GM10266 (cell line): Measurements from ENCODE around the gene MED16.
"Not testable (repeated sequence)": the region's sequence is repeated elsewhere in the genome, so short reads cannot be mapped to it uniquely, and the experiment has no call there.

Experiments
- DNase-seq: peaks from one replicate; pipeline ENCODE4 v3.0.0; 2012; ENCODE audit errors: extremely low spot score
- TF ChIP-seq, protein P1 (sequence below): IDR thresholded peaks from 2 replicates; pipeline ENCODE4 v1.5.1; 2012; ENCODE audit warnings: mild to moderate bottlenecking, low read depth; ENCODE audit not compliant: control insufficient read depth, insufficient read depth; ENCODE audit errors: missing control alignments

MED16 gene

DNA sequence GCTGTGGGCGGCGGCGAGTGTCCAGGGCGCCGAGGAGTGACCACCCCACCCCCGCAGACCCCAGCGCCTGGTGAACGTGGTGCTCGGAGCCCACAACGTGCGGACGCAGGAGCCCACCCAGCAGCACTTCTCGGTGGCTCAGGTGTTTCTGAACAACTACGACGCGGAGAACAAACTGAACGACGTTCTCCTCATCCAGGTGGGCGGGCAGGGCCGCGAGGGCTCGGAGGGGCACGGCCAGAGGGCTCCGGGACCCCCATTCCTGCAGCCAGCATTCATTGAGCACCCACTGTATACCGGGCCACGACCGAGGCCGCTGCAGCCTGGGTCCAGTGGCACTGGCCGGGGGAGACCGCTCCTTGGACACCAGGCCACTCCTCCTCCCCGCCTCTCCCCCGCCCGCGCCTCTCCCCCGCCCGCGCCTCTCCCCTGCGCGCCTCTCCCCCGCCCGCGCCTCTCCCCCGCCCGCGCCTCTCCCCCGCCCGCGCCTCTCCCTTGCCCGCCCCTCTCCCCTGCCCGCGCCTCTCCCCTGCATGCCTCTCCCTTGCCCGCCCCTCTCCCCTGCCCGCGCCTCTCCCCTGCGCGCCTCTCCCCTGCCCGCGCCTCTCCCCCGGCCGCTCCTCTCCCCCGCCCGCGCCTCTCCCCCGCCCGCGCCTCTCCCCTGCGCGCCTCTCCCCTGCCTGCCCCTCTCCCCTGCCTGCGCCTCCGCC is 49.0 kb downstream of the MED16 start:
- TF ChIP-seq, protein P1, sequence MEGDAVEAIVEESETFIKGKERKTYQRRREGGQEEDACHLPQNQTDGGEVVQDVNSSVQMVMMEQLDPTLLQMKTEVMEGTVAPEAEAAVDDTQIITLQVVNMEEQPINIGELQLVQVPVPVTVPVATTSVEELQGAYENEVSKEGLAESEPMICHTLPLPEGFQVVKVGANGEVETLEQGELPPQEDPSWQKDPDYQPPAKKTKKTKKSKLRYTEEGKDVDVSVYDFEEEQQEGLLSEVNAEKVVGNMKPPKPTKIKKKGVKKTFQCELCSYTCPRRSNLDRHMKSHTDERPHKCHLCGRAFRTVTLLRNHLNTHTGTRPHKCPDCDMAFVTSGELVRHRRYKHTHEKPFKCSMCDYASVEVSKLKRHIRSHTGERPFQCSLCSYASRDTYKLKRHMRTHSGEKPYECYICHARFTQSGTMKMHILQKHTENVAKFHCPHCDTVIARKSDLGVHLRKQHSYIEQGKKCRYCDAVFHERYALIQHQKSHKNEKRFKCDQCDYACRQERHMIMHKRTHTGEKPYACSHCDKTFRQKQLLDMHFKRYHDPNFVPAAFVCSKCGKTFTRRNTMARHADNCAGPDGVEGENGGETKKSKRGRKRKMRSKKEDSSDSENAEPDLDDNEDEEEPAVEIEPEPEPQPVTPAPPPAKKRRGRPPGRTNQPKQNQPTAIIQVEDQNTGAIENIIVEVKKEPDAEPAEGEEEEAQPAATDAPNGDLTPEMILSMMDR, result no peak

GRCh38 chr19:843180-843835 is 49.7 kb downstream of the MED16 start:
- TF ChIP-seq, protein P1, result no peak
- DNase-seq, result no peak

More for the DNA sequence above, 49.0 kb downstream of the MED16 start:
- DNase-seq, result no peak

DNA sequence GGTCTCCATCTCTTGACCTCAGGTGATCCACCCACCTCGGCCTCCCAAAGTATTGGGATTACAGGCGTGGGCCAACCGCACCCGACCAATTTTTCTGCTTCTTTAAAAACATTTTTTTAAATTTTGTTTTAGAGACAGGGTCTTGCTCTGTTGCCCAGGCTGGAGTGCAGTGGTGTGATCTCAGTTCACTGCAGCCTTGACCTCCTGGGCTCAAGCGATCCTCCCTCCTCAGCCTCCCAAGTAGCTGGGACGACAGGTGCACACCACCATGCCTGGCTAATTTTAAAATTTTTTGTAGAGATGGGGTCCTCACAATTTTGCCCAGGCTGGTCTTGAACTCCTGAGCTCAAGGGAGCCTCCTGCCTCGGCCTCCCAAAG is 50.2 kb downstream of the MED16 start:
- not testable (repeated sequence) for DNase-seq

DNA sequence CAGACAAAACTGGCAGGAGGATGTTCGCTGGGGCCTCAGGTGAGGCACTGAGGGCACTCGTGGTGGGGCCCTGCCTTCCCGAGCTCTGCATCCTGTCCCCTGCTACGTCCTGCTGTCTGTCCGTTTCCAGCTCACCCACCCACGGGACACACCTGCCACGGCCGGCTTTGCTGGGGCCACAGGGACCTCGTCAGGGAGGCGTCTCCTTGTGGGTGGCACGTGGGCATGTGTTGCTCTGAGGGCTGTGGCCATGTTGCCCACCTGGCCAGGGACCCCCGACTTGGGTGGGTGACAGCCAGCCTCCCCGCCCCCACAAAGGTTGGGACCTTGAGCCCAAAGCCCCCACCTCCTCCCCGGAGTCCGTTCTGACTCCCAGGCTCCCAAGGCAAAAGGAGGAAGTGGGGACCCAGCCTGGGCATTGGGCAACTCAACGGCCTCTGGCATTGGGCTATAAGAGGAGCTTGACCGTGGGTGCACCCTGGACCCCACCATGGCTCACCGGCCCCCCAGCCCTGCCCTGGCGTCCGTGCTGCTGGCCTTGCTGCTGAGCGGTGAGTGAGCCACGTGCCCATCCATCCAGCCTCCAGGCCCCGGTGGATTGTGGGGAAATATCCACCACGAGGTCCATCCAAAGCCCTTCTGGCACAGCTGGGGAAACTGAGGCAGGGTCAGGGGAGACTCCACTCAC is 52.3 kb downstream of the MED16 start, which contains the start of gene PRTN3:
Gene PRTN3 (plus strand): TSS at position 481 of the 688 bp plus-strand sequence. CDS start 10 bp downstream, at position 491.
- TF ChIP-seq, protein P1, result no peak
- no peak for DNase-seq

DNA sequence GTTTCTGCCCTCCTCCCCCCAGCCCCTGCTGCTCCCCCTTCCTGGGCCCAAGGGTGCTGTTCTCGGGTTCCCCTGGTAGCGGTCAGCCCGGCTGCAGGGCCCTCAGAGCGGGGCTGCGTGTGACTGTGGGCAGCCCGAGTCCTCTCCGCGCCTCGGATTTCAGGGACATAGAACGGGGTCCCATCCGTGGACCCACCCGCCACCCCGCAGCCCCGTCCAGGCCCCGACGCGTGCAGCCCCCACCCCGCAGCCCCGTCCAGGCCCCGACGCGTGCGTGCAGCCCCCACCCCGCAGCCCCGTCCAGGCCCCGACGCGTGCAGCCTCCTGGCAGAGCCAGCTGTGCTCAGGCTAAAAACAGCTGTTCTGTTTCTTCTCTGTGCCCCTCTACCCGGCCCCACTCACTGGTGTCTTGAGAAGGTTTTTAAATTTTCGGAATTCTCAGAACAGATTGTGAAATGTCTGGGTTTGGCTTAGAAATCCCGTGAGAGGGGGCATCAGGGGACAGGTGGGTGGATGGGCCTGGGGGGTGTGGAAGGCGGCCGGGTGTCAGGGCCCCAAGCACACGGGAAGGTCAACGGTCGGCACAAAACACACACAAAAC is 57.7 kb downstream of the MED16 start:
- TF ChIP-seq, protein P1, result no peak
- no peak for DNase-seq

GRCh38 chr19:834216-834615 is 58.8 kb downstream of the MED16 start:
- DNase-seq, result no peak
- TF ChIP-seq, protein P1, result no peak
